ENCODE measurements around the gene CNR2. TPM values are rescaled to one million over a fixed set of nuclear protein-coding genes. Genes with fewer than 3 reads are reported as not detected.

Gene CNR2
- total RNA-seq, 2 experiments from 2014 or later = 0.25 TPM

- no peak for DNase-seq
- peaks cover 3% of the 10 kb centered on the region for H3K4me1 Mint-ChIP-seq (ENCODE audit: low read depth)
- POLR2A ChIA-PET = no interaction called here
- H3K27me3 Mint-ChIP-seq = no peaks in the 10 kb centered on the region
- TF ChIP-seq, protein P1, sequence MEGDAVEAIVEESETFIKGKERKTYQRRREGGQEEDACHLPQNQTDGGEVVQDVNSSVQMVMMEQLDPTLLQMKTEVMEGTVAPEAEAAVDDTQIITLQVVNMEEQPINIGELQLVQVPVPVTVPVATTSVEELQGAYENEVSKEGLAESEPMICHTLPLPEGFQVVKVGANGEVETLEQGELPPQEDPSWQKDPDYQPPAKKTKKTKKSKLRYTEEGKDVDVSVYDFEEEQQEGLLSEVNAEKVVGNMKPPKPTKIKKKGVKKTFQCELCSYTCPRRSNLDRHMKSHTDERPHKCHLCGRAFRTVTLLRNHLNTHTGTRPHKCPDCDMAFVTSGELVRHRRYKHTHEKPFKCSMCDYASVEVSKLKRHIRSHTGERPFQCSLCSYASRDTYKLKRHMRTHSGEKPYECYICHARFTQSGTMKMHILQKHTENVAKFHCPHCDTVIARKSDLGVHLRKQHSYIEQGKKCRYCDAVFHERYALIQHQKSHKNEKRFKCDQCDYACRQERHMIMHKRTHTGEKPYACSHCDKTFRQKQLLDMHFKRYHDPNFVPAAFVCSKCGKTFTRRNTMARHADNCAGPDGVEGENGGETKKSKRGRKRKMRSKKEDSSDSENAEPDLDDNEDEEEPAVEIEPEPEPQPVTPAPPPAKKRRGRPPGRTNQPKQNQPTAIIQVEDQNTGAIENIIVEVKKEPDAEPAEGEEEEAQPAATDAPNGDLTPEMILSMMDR (IDR thresholded peaks at IDR 0.05) = no peak
- H3K9me3 Mint-ChIP-seq = no peaks in the 10 kb centered on the region
- no peak for ATAC-seq
- no peaks in the 10 kb centered on the region for H3K36me3 Mint-ChIP-seq (ENCODE audit: low read depth)
- no peak overlapping the region for H3K4me3 Mint-ChIP-seq
- no peak overlapping the region for H3K27ac Mint-ChIP-seq
- CTCF ChIA-PET = interaction anchor here (0.7 to 1.5 kb wide), 2 partner anchors 119 to 153 kb away, joined by 3 to 5 read pairs; no protein-coding TSS in a partner anchor
- intact Hi-C loops (cut with micrococcal nuclease) = no loop called here
Observed at GRCh38 chr1:23924601-23925000, 11.4 kb upstream of the CNR2 start.

DNA sequence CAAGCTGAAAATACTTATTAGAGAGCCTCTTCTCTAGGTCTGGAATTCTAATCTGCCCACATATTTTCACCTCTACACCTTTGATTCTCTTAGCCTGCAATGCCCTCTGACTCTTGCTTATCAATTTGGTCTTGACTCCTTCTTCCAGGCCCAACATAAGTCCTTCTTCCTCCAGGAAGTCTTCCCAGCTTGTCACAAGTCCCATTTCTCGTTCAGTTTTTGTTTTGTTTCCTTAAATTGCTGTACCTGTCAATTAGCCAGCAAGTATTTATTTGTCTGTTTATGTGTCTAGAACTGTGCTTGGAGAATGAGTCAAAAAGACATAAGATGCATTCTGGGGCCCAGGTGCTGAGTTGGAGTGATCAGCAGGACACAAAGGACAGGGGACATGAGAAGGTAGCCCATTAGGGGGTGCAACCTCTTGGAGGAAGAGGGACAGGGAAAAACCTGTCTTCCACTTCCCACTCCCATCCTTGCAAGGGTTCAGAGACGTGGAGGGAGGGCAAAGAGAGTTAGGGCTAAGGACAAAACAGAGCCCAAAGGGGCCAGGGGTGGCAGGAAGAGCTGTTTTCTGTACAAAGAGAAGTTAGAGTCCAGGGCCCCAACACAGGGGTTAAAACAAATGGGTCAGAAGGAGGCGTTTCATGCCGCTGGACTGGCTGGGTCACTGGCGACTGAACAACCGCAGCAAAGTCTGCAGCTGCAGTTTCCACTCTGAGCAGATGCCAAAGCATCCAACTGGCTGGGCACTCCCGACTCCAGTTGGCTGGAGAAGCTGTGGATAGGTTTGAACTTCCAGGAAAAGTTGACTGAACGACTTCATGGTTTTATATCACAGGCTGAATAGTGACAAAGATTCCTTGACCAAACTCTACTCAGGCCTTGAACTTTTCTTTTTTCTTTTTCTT is 10.7 kb upstream of the CNR2 start:
- H3K4me1 Mint-ChIP-seq (ENCODE audit: low read depth) = peaks cover 3% of the 10 kb centered on the region
- no peaks in the 10 kb centered on the region for H3K27me3 Mint-ChIP-seq
- H3K4me3 Mint-ChIP-seq = no peak overlapping the region
- H3K36me3 Mint-ChIP-seq (ENCODE audit: low read depth) = no peaks in the 10 kb centered on the region
- no peak for DNase-seq
- TF ChIP-seq, protein P1 (IDR thresholded peaks at IDR 0.05) = no peak
- CTCF ChIA-PET = interaction anchor here (0.7 to 1.7 kb wide), 4 partner anchors 13 to 152 kb away, joined by 3 to 5 read pairs (median 3); no protein-coding TSS in a partner anchor
- no peaks in the 10 kb centered on the region for H3K9me3 Mint-ChIP-seq
- no peak overlapping the region for H3K27ac Mint-ChIP-seq
- POLR2A ChIA-PET = no interaction called here
- intact Hi-C loops (cut with micrococcal nuclease) = no loop called here
- ATAC-seq = no peak

- intact Hi-C loops (cut with micrococcal nuclease) = no loop called here
- no peak for ATAC-seq
- TF ChIP-seq, protein P1 (IDR thresholded peaks at IDR 0.05) = no peak
- ChIA-PET POLR2A (no interaction called here), CTCF (interaction anchor here (1.3 to 1.9 kb wide), 3 partner anchors 12 to 112 kb away, joined by 3 to 11 read pairs (median 3); no protein-coding TSS in a partner anchor)
- Mint-ChIP-seq H3K4me3 (no peak overlapping the region), H3K27ac (no peak overlapping the region), H3K4me1 (ENCODE audit: low read depth) (peaks cover 3% of the 10 kb centered on the region), H3K27me3 (no peaks in the 10 kb centered on the region), H3K9me3 (no peaks in the 10 kb centered on the region), H3K36me3 (ENCODE audit: low read depth) (no peaks in the 10 kb centered on the region)
- no peak for DNase-seq
Observed at GRCh38 chr1:23922321-23922943, 9.3 kb upstream of the CNR2 start.

- no peaks in the 10 kb centered on the region for H3K9me3 Mint-ChIP-seq
- ChIA-PET CTCF (interaction anchor here (0.6 to 3.1 kb wide), 36 partner anchors 8 to 186 kb away, joined by 3 to 73 read pairs (median 4); partner anchors contain the start of genes FUCA1, GALE, HMGCL and PITHD1), POLR2A (interaction anchor here (0.7 to 1.2 kb wide), 3 partner anchors 19 to 105 kb away, joined by 3 to 4 read pairs (median 4); no protein-coding TSS in a partner anchor)
- H3K4me1 Mint-ChIP-seq (ENCODE audit: low read depth) = peaks cover 26% of the 10 kb centered on the region
- ATAC-seq = peak; percentile 94
- DNase-seq = peak; percentile 83
- no peak overlapping the region for H3K4me3 Mint-ChIP-seq
- TF ChIP-seq, protein P1 (IDR thresholded peaks at IDR 0.05) = peak; percentile 82
- intact Hi-C loops (cut with micrococcal nuclease) = loop anchor here (2.0 kb wide), 1 partner anchor 106 kb away; no protein-coding TSS in a partner anchor
- H3K36me3 Mint-ChIP-seq (ENCODE audit: low read depth) = no peaks in the 10 kb centered on the region
- H3K27ac Mint-ChIP-seq = no peak overlapping the region
- H3K27me3 Mint-ChIP-seq = no peaks in the 10 kb centered on the region
Observed at GRCh38 chr1:23916209-23917131, 3.3 kb upstream of the CNR2 start.

Measured in activated CD8-positive, alpha-beta T cell treated with anti-CD3 and anti-CD28 coated beads for 36 hours (primary cell).